GM12801 (cell line): ENCODE results near the gene ASPN.

ENCODE experiments used
- CTCF ChIP-seq: IDR thresholded peaks from one replicate; pipeline ENCODE4 v1.5.1; 2011; ENCODE audit warnings: control low read depth; ENCODE audit not compliant: insufficient read length; ENCODE audit errors: extremely low read depth

The ASPN gene

GRCh38 chr9:92482329-92482728, at the start of gene ASPN:
TSS of gene ASPN (minus strand) at chr9:92482506.
- TF ChIP-seq CTCF, result no peak

- no peak for TF ChIP-seq CTCF
Observed at GRCh38 chr9:92530893-92531292, 48.6 kb upstream of the ASPN start.

DNA sequence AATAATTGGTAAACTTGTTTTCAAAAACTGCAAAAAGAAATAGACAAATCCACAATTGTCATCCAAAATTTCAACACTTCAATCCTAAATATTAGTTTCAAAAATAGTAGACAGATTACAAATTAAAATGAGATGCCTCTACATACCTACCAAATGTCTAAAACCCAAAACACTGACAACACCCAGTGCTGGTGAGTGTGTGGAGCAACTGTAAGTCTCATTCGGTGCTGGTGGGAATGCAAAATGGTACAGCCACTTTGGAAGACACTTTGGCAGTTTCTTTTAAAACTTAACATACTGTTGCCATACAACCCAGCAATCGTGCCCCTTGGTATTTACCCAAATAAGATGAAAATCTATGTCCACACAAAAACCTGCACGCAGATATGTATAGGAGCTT, 46.8 kb upstream of the ASPN start:
- TF ChIP-seq CTCF, result no peak

GRCh38 chr9:92528522-92528849, 46.2 kb upstream of the ASPN start:
- no peak for TF ChIP-seq CTCF

- TF ChIP-seq CTCF, result no peak
Observed at GRCh38 chr9:92527832-92528521, 45.7 kb upstream of the ASPN start.

- TF ChIP-seq CTCF, result no peak
Observed at GRCh38 chr9:92527291-92527828, 45.1 kb upstream of the ASPN start.

GRCh38 chr9:92525306-92525705, 43.0 kb upstream of the ASPN start:
- no peak for TF ChIP-seq CTCF
